SK-N-MC (cell line): ENCODE results near the gene EPHA4.

Experiments
- DNase-seq: peaks from one replicate; pipeline ENCODE4 v3.0.0-alpha.2; 2011; ENCODE audit warnings: low read depth, low spot score
- H3K27ac ChIP-seq: fragments of 200-600 bp; sonication (generic); 2 replicates; pipeline ENCODE4 v1.5.1; 2016; ENCODE audit warnings: mixed run types
- H3K36me3 ChIP-seq: fragments of 200-600 bp; sonication (generic); 2 replicates; pipeline ENCODE4 v1.6.1; 2017; ENCODE audit warnings: antibody characterized with exemption, low read length, mixed read lengths; ENCODE audit not compliant: insufficient read depth
- H3K4me3 ChIP-seq: fragments of 200-600 bp; sonication (generic); 2 replicates; pipeline ENCODE4 v1.5.1; 2016
- H3K9ac ChIP-seq: fragments of 200-600 bp; sonication (generic); 2 replicates; pipeline ENCODE4 v1.8.0; 2017; ENCODE audit warnings: mixed run types, mixed read lengths; ENCODE audit not compliant: insufficient read length
- H3K9me3 ChIP-seq: fragments of 200-600 bp; sonication (generic); 2 replicates; pipeline ENCODE4 v1.6.1; 2017; ENCODE audit warnings: low read depth, mild to moderate bottlenecking, antibody characterized with exemption, low read length, moderate library complexity, mixed read lengths
- EZH2 ChIP-seq: fragments of 200-600 bp; sonication (generic); IDR thresholded peaks from one replicate; pipeline ENCODE4 v1.6.1; 2017; ENCODE audit warnings: antibody characterized with exemption
- FOXP2 ChIP-seq: optimal IDR thresholded peaks from 2 replicates; pipeline ENCODE3; 2011; ENCODE audit warnings: mild to moderate bottlenecking, moderate library complexity; ENCODE audit not compliant: insufficient read depth; ENCODE audit errors: extremely low read length, control extremely low read depth
- POLR2AphosphoS5 ChIP-seq: IDR thresholded peaks from 2 replicates; pipeline ENCODE4 v1.6.1; 2012; ENCODE audit warnings: mild to moderate bottlenecking, low read depth, low read length, borderline replicate concordance

The EPHA4 gene

DNA sequence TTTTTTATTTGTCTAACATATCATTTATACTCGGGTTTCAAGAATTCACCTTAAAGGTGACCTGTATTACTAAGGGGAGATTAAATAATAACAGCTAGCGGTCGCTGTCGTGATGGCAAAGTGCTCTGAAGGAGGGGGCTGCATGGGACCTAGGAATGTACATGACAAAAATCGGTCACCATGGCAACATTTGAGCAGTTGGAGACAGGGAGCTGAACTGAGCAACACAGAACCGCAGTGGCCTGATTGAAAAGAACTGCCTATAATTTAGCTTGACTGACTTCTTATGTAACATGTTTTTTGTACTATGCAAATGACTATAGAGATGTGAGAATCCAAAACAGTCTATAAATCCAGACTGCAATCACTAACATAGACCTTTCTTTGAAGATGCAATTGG, 34.3 kb upstream of the EPHA4 start:
- no peak for DNase-seq
- Histone ChIP-seq H3K4me3 (no peak overlapping the region), H3K27ac (no peak overlapping the region), H3K9ac (no peak overlapping the region), H3K36me3 (no peaks in the 10 kb centered on the region), H3K9me3 (no peaks in the 10 kb centered on the region)
- no peak for TF ChIP-seq FOXP2
- no peak for TF ChIP-seq POLR2AphosphoS5

DNA sequence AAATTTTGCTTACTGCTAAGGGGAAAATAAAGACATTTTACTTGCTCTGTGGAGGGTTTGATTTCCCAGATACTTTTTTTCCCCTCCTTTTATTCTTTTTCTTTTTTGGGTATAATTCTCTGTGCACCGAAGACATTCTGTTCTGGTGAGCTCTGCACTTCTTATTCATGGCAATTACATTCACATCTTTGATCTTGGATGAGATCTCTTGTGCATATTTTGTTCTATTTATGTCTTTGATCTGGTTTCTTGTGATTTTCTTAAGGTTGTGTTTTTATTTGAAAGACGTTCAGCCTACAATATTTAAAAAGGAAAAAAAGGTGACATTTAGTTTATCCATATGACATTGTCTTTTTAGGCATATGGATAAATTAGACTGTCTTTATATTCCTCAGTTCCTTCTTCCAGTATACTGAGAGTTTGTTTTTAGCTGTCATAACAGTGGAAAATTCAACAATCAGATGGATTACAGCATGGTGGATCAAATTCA, 33.7 kb upstream of the EPHA4 start:
- Histone ChIP-seq H3K36me3 (no peaks in the 10 kb centered on the region), H3K4me3 (no peak overlapping the region), H3K9ac (no peak overlapping the region), H3K27ac (no peak overlapping the region), H3K9me3 (no peaks in the 10 kb centered on the region)
- no peak for DNase-seq
- no peak for TF ChIP-seq EZH2
- no peak for TF ChIP-seq POLR2AphosphoS5
- no peak for TF ChIP-seq FOXP2

DNA sequence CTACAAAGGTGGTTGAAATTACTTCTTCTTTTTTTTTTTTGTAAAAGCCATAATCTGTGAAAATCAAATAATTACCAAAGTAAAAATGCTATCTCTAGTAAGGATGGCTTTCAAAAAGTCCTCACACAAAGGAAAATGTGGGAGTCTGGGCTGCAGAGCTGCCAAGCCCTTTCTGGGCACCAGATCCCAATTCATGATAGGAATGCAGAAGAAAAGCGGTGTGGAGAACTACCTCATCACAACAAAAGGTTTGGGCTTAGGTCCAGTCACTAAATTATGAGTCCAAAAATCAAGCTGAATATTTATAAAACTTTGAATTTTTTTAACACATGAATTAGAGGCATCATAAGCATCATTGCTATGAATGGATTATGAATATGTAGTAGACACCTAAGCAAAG, 30.8 kb upstream of the EPHA4 start:
- TF ChIP-seq POLR2AphosphoS5: no peak
- H3K36me3 ChIP-seq: no peaks in the 10 kb centered on the region

DNA sequence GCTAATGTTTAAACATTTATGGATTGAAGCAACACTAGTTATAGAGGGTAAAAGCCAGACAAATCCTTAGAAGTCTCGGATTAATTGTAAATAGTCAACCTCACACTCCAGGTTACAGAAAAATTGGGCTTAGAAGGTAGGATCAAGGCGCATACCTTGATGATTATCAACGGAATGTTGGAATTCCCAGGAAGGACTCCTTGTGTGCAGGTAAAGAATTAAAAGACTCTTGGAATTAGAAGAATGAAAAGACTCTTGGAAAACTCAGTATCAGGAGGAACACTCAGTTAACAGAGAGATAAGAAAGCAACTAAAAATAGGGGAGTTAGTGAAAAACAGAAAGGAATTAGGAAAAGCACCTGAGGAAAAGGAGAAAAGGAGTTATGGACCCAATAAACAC, 29.3 kb upstream of the EPHA4 start:
- H3K4me3 ChIP-seq: no peak overlapping the region
- no peak overlapping the region for H3K27ac ChIP-seq
- no peak overlapping the region for H3K9ac ChIP-seq
- H3K36me3 ChIP-seq: no peaks in the 10 kb centered on the region
- no peak for DNase-seq
- no peaks in the 10 kb centered on the region for H3K9me3 ChIP-seq
- TF ChIP-seq FOXP2 (no peak), EZH2 (no peak), POLR2AphosphoS5 (no peak)

More for the DNA sequence above, 30.8 kb upstream of the EPHA4 start:
- no peaks in the 10 kb centered on the region for H3K9me3 ChIP-seq
- no peak overlapping the region for H3K9ac ChIP-seq
- no peak overlapping the region for H3K27ac ChIP-seq
- DNase-seq: no peak
- no peak overlapping the region for H3K4me3 ChIP-seq

DNA sequence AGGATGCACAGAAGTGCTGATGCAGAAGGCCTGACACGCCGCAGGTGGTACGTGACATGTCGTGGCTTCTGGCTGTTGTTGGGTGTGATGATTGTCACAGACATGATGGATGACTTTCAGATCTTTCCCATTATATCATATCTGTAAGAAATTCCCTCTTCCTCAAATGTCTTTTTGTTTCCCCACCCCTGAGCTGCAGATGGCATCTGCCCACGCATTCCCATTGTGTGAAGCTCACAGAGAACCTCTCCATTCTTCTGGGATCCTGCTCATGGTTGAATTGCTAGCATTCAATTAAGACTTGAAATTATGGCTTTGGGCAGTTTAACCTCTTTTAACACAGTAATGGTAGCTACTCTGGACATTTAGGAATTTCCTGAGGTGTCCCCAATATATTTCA, 28.3 kb upstream of the EPHA4 start:
- no peak for TF ChIP-seq FOXP2
- no peak for TF ChIP-seq POLR2AphosphoS5
- no peak for TF ChIP-seq EZH2
- H3K27ac ChIP-seq: no peak overlapping the region
- no peaks in the 10 kb centered on the region for H3K9me3 ChIP-seq
- no peak overlapping the region for H3K9ac ChIP-seq
- no peaks in the 10 kb centered on the region for H3K36me3 ChIP-seq
- no peak overlapping the region for H3K4me3 ChIP-seq
- no peak for DNase-seq

DNA sequence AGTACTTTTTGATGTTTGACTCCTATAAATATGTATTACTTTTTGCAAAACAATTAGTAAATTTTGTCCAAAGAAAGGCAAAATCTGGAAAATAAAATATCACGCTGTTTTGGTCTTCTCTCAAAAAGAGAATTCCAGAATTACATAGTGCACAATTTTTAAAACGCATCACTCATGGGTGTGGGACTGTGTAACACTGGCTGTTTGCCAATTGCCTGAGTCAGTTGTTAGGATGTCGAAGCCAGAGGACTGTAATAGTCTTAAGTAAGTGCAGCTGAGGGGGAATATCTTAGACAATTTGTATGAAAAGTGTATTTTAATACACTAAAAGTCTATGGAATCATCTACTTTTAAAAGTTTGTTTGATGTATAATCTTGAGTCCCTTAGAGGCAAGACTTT, 24.1 kb upstream of the EPHA4 start:
- TF ChIP-seq FOXP2: no peak
- no peak for TF ChIP-seq EZH2
- no peak for TF ChIP-seq POLR2AphosphoS5
- Histone ChIP-seq H3K9me3 (no peaks in the 10 kb centered on the region), H3K27ac (no peak overlapping the region), H3K4me3 (no peak overlapping the region), H3K36me3 (no peaks in the 10 kb centered on the region), H3K9ac (no peak overlapping the region)
- DNase-seq: no peak

DNA sequence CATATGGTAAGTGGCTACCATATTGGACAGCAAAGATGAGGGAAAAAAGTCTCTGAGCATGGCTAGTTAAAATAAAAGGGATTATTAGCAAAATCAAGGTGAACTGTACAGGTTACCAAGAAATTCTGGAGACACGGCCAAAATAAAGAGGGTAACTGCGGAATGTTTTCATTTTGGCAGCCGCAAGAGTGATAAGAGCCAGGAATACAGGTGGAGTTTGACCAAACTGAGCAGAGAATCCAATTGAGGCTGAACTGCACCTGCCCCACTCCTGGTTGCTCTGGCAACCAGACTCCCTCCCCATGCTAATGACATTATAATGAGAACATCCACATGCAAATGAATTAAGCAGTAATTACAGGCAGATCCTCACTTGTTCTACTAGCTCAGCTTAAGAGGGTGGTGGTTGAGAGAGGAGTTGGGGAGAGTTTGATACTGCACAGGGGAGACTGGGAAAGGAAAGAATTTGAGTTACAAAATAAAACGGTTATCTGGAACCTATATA, 18.8 kb upstream of the EPHA4 start:
- no peak for DNase-seq
- no peak overlapping the region for H3K4me3 ChIP-seq
- no peaks in the 10 kb centered on the region for H3K36me3 ChIP-seq
- no peaks in the 10 kb centered on the region for H3K9me3 ChIP-seq
- H3K27ac ChIP-seq: no peak overlapping the region
- H3K9ac ChIP-seq: no peak overlapping the region
- no peak for TF ChIP-seq POLR2AphosphoS5
- TF ChIP-seq FOXP2: no peak
- TF ChIP-seq EZH2: no peak

DNA sequence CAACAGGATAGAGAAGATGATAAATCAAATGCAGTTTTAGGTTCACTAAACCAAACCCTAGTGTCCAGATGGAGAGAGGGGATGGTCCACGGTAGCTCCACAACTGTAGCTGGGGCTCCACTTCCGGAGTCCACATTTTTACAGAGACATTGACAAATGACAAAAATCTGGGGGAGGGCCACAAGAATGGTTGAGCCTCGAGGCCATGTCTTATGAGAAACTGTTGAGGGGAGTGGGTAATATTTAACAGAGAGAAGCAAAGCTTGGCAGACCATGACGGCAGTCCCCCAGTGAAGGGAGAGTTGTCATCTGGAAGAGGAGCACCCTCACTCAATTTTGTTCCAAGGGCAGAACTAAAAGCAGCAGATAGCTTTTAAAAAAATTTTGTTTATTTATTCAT, 17.6 kb upstream of the EPHA4 start:
- no peak for DNase-seq
- no peak for TF ChIP-seq POLR2AphosphoS5
- TF ChIP-seq EZH2: no peak
- no peak for TF ChIP-seq FOXP2
- Histone ChIP-seq H3K9me3 (no peaks in the 10 kb centered on the region), H3K36me3 (no peaks in the 10 kb centered on the region), H3K27ac (no peak overlapping the region), H3K9ac (no peak overlapping the region), H3K4me3 (no peak overlapping the region)

DNA sequence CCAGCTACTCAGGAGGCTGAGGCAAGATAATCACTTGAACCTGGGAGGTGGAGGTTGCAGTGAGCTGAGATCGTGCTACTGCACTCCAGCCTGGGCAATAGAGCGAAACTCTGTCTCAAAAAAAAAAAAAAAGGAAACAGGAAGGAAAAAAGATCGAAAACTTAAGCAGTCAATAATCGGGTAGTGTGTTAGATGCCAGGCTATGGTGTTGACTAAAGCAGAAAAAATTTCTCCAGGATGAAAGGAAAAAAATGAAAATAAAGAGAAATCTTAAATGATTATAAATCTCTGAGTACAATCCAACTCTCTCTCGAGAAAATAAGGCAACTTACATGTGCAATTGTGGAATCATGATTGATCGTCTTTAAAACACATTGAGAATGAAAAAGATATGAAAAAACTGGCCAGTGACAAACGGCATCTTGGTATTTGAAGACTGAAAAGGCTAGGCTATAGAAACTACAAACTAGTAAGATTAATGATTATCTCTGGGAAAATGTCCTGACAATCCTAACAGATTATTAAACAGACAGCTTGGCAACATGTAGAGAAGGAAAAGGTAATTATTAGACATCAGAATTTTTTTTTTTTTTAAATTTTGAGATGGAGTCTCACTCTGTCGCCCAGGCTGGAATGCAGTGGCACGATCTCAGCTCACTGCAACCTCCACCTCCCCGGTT, 16.3 kb upstream of the EPHA4 start:
- Histone ChIP-seq H3K9me3 (no peaks in the 10 kb centered on the region), H3K9ac (no peak overlapping the region), H3K27ac (no peak overlapping the region), H3K36me3 (no peaks in the 10 kb centered on the region), H3K4me3 (no peak overlapping the region)
- DNase-seq: no peak
- no peak for TF ChIP-seq POLR2AphosphoS5
- no peak for TF ChIP-seq EZH2
- no peak for TF ChIP-seq FOXP2
